ENCODE measurements around the gene NAALADL2.

NAALADL2 gene

DNA sequence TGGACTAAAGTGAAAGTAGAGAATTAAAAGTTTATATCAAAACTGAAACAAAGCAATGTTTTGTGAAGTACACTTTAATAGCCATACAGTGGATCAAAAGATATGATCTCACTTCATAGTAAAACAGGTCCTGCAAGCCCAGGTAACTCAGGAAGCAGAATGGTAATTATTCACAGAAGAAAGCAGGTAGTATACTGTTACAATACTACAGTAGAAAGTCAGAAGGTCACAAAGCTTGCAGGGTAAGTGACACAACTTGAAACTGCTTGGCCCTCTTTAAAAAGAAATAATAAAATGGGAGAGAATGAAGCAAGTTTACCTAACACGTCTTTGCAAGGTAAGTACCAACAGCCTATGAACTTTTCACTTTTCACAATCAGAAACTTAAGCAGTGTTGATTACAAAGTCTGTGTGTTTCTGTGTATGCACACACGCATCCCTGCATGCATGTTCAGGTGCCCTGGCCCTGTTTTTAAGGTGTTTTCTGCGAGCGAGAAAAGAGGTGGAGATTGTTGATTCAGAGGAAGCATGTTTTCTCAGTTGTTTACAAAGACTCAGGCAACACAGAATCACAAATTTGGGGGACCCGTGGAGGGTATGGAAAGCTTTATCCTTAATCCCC is at the start of gene NAALADL2:
TSS of gene NAALADL2 (plus strand) at position 221 of the 622 bp plus-strand sequence.
- H3K4me1 ChIP-seq (ENCODE audit: control insufficient read depth, insufficient read depth, low read length) = no peaks in the 10 kb centered on the region
- WGBS (ENCODE audit: insufficient coverage, insufficient read length) = no CpG with 5 or more reads among the region's 5 CpGs
- H3K27me3 ChIP-seq (ENCODE audit: control insufficient read depth, insufficient read depth, low read length) = no peaks in the 10 kb centered on the region
- no peaks in the 10 kb centered on the region for H3K9me3 ChIP-seq (ENCODE audit: control insufficient read depth, insufficient read depth, low read length)
- no peak within 1 kb of the TSS for H3K4me3 ChIP-seq (ENCODE audit: low read length)
- H3K27ac ChIP-seq (ENCODE audit: low read length) = no peak within 1 kb of the TSS
- no peak for DNase-seq (ENCODE audit: low read depth, low spot score)
- H3K36me3 ChIP-seq (ENCODE audit: control insufficient read depth, insufficient read depth, low read length) = no peaks in the 10 kb centered on the region

GRCh38 chr3:174810254-174810653 is 48.9 kb upstream of the NAALADL2 start:
- H3K4me3 ChIP-seq (ENCODE audit: low read length) = no peak overlapping the region
- no peaks in the 10 kb centered on the region for H3K27me3 ChIP-seq (ENCODE audit: control insufficient read depth, insufficient read depth, low read length)
- no peaks in the 10 kb centered on the region for H3K36me3 ChIP-seq (ENCODE audit: control insufficient read depth, insufficient read depth, low read length)
- DNase-seq (ENCODE audit: low read depth, low spot score) = no peak
- no peak overlapping the region for H3K27ac ChIP-seq (ENCODE audit: low read length)
- H3K4me1 ChIP-seq (ENCODE audit: control insufficient read depth, insufficient read depth, low read length) = no peaks in the 10 kb centered on the region
- H3K9me3 ChIP-seq (ENCODE audit: control insufficient read depth, insufficient read depth, low read length) = peaks cover 2% of the 10 kb centered on the region; the same call in 1 of the 2 replicates

DNA sequence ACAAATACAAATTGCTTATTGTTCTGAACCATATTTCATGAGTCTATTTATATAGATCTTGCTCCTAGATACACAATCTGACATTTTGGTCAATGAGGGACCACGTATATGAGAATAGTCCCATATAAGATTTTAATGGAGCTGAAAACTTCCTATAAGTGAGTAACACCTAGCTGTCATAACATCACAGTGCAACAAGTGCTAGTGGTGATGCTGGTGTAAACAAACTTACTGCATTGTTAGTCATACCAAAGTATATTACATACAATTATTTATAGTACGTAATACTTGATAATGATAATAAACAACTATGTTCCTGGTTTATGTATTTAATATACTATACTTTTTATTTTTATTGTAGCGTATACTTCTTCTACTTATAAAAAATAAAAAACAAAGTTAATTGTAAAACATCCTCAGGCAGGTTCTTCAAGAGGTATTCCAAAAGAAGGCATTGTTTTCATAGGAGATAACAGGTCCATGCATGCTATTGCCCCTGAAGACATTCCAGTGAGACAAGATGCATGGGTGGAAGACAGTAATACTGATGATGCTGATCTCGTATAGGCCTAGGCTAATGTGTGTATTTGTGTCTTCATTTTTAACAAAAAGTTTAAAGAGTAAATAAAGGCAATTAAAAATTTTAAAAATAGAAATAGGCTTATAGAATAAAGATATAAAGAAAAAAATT is 46.8 kb upstream of the NAALADL2 start:
- Histone ChIP-seq H3K36me3 (ENCODE audit: control insufficient read depth, insufficient read depth, low read length) (no peaks in the 10 kb centered on the region), H3K4me1 (ENCODE audit: control insufficient read depth, insufficient read depth, low read length) (no peaks in the 10 kb centered on the region), H3K4me3 (ENCODE audit: low read length) (no peak overlapping the region), H3K27ac (ENCODE audit: low read length) (no peak overlapping the region), H3K9me3 (ENCODE audit: control insufficient read depth, insufficient read depth, low read length) (peaks cover 2% of the 10 kb centered on the region; the same call in 1 of the 2 replicates), H3K27me3 (ENCODE audit: control insufficient read depth, insufficient read depth, low read length) (no peaks in the 10 kb centered on the region)
- whole genome bisulfite sequencing (ENCODE audit: insufficient coverage, insufficient read length) = no CpG with 5 or more reads among the region's 4 CpGs
- DNase-seq (ENCODE audit: low read depth, low spot score) = no peak

- Histone ChIP-seq H3K27me3 (ENCODE audit: control insufficient read depth, insufficient read depth, low read length) (no peaks in the 10 kb centered on the region), H3K36me3 (ENCODE audit: control insufficient read depth, insufficient read depth, low read length) (no peaks in the 10 kb centered on the region), H3K27ac (ENCODE audit: low read length) (no peak overlapping the region), H3K9me3 (ENCODE audit: control insufficient read depth, insufficient read depth, low read length) (peaks cover 2% of the 10 kb centered on the region; the same call in 1 of the 2 replicates), H3K4me1 (ENCODE audit: control insufficient read depth, insufficient read depth, low read length) (no peaks in the 10 kb centered on the region), H3K4me3 (ENCODE audit: low read length) (no peak overlapping the region)
- WGBS (ENCODE audit: insufficient coverage, insufficient read length) = no CpG with 5 or more reads among the region's 1 CpG
- no peak for DNase-seq (ENCODE audit: low read depth, low spot score)
These were observed 43.4 kb upstream of the NAALADL2 start for GRCh38 chr3:174815750-174816149.

DNA sequence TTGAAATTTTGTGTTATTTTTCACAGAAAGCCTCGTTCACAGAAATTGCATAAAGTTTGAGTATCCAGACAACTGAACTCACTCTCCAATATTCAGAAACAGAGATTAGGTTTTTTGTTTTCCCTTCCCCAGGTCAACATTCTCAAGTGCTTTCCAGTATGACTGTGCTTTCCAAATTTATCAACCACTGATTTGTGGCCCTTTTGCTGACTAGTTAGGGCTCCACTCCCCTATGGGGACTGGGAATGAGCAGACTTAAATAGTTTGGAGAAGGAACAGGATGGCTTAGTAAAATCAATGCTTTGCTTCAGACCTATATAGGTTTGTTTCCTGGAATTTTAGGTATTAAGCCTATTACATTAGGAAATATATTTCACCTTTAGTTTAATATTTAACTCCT is 38.2 kb upstream of the NAALADL2 start:
- no CpG with 5 or more reads among the region's 1 CpG for WGBS (ENCODE audit: insufficient coverage, insufficient read length)
- H3K27ac ChIP-seq (ENCODE audit: low read length) = no peak overlapping the region

GRCh38 chr3:174821477-174821876 is 37.7 kb upstream of the NAALADL2 start:
- no peak for DNase-seq (ENCODE audit: low read depth, low spot score)
- no peaks in the 10 kb centered on the region for H3K36me3 ChIP-seq (ENCODE audit: control insufficient read depth, insufficient read depth, low read length)
- no peak overlapping the region for H3K4me3 ChIP-seq (ENCODE audit: low read length)
- H3K27me3 ChIP-seq (ENCODE audit: control insufficient read depth, insufficient read depth, low read length) = no peaks in the 10 kb centered on the region
- H3K27ac ChIP-seq (ENCODE audit: low read length) = no peak overlapping the region
- H3K4me1 ChIP-seq (ENCODE audit: control insufficient read depth, insufficient read depth, low read length) = no peaks in the 10 kb centered on the region
- no peaks in the 10 kb centered on the region for H3K9me3 ChIP-seq (ENCODE audit: control insufficient read depth, insufficient read depth, low read length)

More for the DNA sequence above, 38.2 kb upstream of the NAALADL2 start:
- DNase-seq (ENCODE audit: low read depth, low spot score) = no peak
- Histone ChIP-seq H3K36me3 (ENCODE audit: control insufficient read depth, insufficient read depth, low read length) (no peaks in the 10 kb centered on the region), H3K4me1 (ENCODE audit: control insufficient read depth, insufficient read depth, low read length) (no peaks in the 10 kb centered on the region), H3K4me3 (ENCODE audit: low read length) (no peak overlapping the region), H3K27me3 (ENCODE audit: control insufficient read depth, insufficient read depth, low read length) (no peaks in the 10 kb centered on the region), H3K9me3 (ENCODE audit: control insufficient read depth, insufficient read depth, low read length) (no peaks in the 10 kb centered on the region)

GRCh38 chr3:174822320-174822719 is 36.8 kb upstream of the NAALADL2 start:
- no peaks in the 10 kb centered on the region for H3K4me1 ChIP-seq (ENCODE audit: control insufficient read depth, insufficient read depth, low read length)
- no peaks in the 10 kb centered on the region for H3K9me3 ChIP-seq (ENCODE audit: control insufficient read depth, insufficient read depth, low read length)
- no peak overlapping the region for H3K4me3 ChIP-seq (ENCODE audit: low read length)
- H3K27me3 ChIP-seq (ENCODE audit: control insufficient read depth, insufficient read depth, low read length) = no peaks in the 10 kb centered on the region
- H3K36me3 ChIP-seq (ENCODE audit: control insufficient read depth, insufficient read depth, low read length) = no peaks in the 10 kb centered on the region
- DNase-seq (ENCODE audit: low read depth, low spot score) = no peak
- no CpG with 5 or more reads among the region's 2 CpGs for WGBS (ENCODE audit: insufficient coverage, insufficient read length)
- H3K27ac ChIP-seq (ENCODE audit: low read length) = no peak overlapping the region

DNA sequence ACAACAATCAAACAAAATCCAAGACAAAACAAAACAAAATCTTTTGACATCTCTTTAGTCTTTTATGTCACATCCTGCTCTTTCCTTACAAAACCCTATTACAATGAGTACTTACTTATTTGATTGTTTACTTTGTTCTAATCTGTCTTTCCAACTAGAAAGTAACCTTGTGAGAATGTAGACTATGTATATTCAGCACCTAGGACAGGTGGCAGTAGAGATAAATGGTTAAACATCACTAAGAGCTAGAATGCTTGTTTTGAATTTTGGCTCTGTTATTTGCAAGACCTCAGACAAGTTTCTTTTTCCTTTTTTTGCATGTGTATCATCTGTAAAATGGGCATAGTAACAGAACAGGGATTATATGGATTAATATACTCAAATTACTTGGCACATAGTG is 33.1 kb upstream of the NAALADL2 start:
- H3K4me1 ChIP-seq (ENCODE audit: control insufficient read depth, insufficient read depth, low read length) = no peaks in the 10 kb centered on the region
- no peaks in the 10 kb centered on the region for H3K36me3 ChIP-seq (ENCODE audit: control insufficient read depth, insufficient read depth, low read length)
- no peak overlapping the region for H3K4me3 ChIP-seq (ENCODE audit: low read length)
- no peak for DNase-seq (ENCODE audit: low read depth, low spot score)
- H3K27me3 ChIP-seq (ENCODE audit: control insufficient read depth, insufficient read depth, low read length) = no peaks in the 10 kb centered on the region
- H3K9me3 ChIP-seq (ENCODE audit: control insufficient read depth, insufficient read depth, low read length) = no peaks in the 10 kb centered on the region
- H3K27ac ChIP-seq (ENCODE audit: low read length) = no peak overlapping the region

DNA sequence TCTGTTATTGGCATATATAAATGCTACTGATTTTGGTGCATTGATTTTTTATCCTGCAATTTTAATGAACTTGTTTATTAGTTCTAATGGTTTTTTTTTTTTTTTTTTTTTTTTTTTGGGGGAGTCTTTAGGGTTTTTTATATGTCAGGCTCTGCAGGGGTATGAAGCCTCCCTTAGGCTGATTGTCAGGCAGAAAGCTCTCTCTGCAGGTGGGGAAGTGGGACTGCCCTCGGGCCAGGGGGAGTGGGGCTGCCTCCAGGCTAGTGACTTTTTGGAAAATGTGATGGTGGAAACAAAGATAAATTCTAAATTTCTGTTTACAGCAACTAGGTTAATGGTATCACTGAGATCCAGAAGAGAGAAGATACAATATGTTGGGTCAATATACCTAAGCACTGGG is 14.4 kb upstream of the NAALADL2 start:
- no peaks in the 10 kb centered on the region for H3K9me3 ChIP-seq (ENCODE audit: control insufficient read depth, insufficient read depth, low read length)
- H3K4me3 ChIP-seq (ENCODE audit: low read length) = no peak overlapping the region
- no peak for DNase-seq (ENCODE audit: low read depth, low spot score)
- no CpG with 5 or more reads among the region's 1 CpG for WGBS (ENCODE audit: insufficient coverage, insufficient read length)
- H3K36me3 ChIP-seq (ENCODE audit: control insufficient read depth, insufficient read depth, low read length) = no peaks in the 10 kb centered on the region
- H3K4me1 ChIP-seq (ENCODE audit: control insufficient read depth, insufficient read depth, low read length) = no peaks in the 10 kb centered on the region
- H3K27me3 ChIP-seq (ENCODE audit: control insufficient read depth, insufficient read depth, low read length) = no peaks in the 10 kb centered on the region
- no peak overlapping the region for H3K27ac ChIP-seq (ENCODE audit: low read length)

DNA sequence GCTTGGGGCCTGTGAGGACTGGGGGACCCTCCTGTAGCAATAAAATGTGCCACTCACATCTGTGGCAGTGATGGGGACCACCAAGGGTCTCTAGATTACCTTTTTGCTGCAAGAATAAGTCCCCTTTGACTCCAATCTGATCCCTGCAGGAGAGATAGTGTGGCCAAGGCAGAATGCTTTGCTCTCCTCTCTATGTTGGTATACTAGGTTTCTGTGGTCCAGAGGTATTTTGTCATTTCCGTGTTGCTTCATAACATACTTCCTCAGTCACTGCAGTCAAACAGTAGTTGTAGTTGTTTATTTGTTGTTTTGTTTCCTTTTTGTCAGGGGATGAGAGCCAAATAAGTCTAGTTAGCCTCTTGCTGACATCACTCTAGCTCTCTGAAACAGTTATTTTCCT is 13.1 kb upstream of the NAALADL2 start:
- no CpG with 5 or more reads among the region's 1 CpG for WGBS (ENCODE audit: insufficient coverage, insufficient read length)
- H3K27ac ChIP-seq (ENCODE audit: low read length) = no peak overlapping the region
- H3K9me3 ChIP-seq (ENCODE audit: control insufficient read depth, insufficient read depth, low read length) = no peaks in the 10 kb centered on the region
- H3K36me3 ChIP-seq (ENCODE audit: control insufficient read depth, insufficient read depth, low read length) = no peaks in the 10 kb centered on the region
- no peak overlapping the region for H3K4me3 ChIP-seq (ENCODE audit: low read length)
- H3K27me3 ChIP-seq (ENCODE audit: control insufficient read depth, insufficient read depth, low read length) = no peaks in the 10 kb centered on the region
- H3K4me1 ChIP-seq (ENCODE audit: control insufficient read depth, insufficient read depth, low read length) = no peaks in the 10 kb centered on the region
- DNase-seq (ENCODE audit: low read depth, low spot score) = no peak

GRCh38 chr3:174854987-174855386 is 4.1 kb upstream of the NAALADL2 start:
- WGBS (ENCODE audit: insufficient coverage, insufficient read length) = no CpG with 5 or more reads among the region's 7 CpGs
- H3K9me3 ChIP-seq (ENCODE audit: control insufficient read depth, insufficient read depth, low read length) = no peaks in the 10 kb centered on the region
- H3K27me3 ChIP-seq (ENCODE audit: control insufficient read depth, insufficient read depth, low read length) = no peaks in the 10 kb centered on the region
- no peaks in the 10 kb centered on the region for H3K4me1 ChIP-seq (ENCODE audit: control insufficient read depth, insufficient read depth, low read length)
- H3K36me3 ChIP-seq (ENCODE audit: control insufficient read depth, insufficient read depth, low read length) = no peaks in the 10 kb centered on the region
- no peak overlapping the region for H3K27ac ChIP-seq (ENCODE audit: low read length)
- no peak for DNase-seq (ENCODE audit: low read depth, low spot score)
- H3K4me3 ChIP-seq (ENCODE audit: low read length) = no peak overlapping the region

All from iPS DF 6.9 (cell line).